Measurements from ENCODE around the gene ZNF18.

ZNF18 gene

DNA sequence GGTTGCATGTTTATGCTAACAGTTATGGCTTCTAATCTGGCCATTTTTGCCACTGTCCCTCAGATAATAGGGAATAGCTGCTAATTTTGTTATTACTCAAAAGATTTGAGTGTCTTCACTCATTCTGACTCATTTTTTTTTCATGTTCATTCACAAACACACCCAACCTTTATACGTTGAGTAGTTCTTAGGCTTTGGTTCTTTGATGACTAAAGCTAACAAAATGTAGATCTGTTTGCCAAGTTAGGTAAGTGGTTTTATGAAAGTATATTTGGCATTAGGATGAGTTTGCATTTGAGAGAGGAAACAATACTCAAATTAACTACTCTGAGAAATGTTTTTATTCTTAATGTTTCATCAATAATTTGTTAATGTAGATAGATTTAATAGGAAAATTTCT is 27.1 kb upstream of the ZNF18 start:
- Histone ChIP-seq H3K27ac (ENCODE audit: low read depth in 2 of 2, low read length in 2 of 2) (no peak overlapping the region), H3K36me3 (ENCODE audit: control insufficient read depth in 2 of 2, insufficient read depth in 2 of 2, low read length in 2 of 2) (peaks cover 0 to 3% of the 10 kb centered on the region in 2 donors), H3K9ac (ENCODE audit: low read depth in 1 of 2, low read length in 2 of 2) (no peak overlapping the region), H3K27me3 (ENCODE audit: control insufficient read depth in 2 of 2, insufficient read depth in 2 of 2, low read length in 2 of 2) (no peaks in the 10 kb centered on the region), H3K4me1 (ENCODE audit: control insufficient read depth in 2 of 2, insufficient read depth in 2 of 2, low read length in 2 of 2) (peaks cover 16 to 19% of the 10 kb centered on the region in 2 donors), H3K9me3 (ENCODE audit: control insufficient read depth in 2 of 2, low read length in 2 of 2) (no peaks in the 10 kb centered on the region), H3K4me3 (ENCODE audit: low read length in 2 of 2) (no peak overlapping the region)

DNA sequence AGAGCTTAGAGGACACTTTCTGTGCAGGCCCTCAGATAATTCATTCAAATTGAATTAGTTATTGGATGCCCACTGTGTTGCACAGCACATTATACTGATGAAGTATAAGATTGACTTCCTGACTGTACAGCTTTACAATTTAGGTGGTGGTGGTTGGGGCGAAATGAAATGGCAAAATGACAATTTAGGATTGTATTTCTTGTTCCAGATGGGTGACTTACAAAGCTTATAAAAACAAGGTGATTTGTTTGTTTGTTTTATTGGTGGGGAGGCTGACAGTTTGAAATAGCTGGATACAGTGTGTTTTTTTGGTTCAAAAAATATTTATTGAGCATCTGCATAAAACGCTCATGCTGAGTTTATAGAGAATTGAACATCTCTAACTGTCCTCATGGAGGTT is 25.0 kb upstream of the ZNF18 start:
- peaks cover 0 to 3% of the 10 kb centered on the region in 2 donors for H3K36me3 ChIP-seq (ENCODE audit: control insufficient read depth in 2 of 2, insufficient read depth in 2 of 2, low read length in 2 of 2)
- no peak overlapping the region for H3K9ac ChIP-seq (ENCODE audit: low read depth in 1 of 2, low read length in 2 of 2)
- H3K27ac ChIP-seq (ENCODE audit: low read depth in 2 of 2, low read length in 2 of 2) = no peak overlapping the region
- peak overlapping the region in 1 of 2 donors; percentile 73 for H3K4me3 ChIP-seq (ENCODE audit: low read length in 2 of 2)
- no peaks in the 10 kb centered on the region for H3K9me3 ChIP-seq (ENCODE audit: control insufficient read depth in 2 of 2, low read length in 2 of 2)
- no peaks in the 10 kb centered on the region for H3K27me3 ChIP-seq (ENCODE audit: control insufficient read depth in 2 of 2, insufficient read depth in 2 of 2, low read length in 2 of 2)
- peaks cover 11 to 15% of the 10 kb centered on the region in 2 donors for H3K4me1 ChIP-seq (ENCODE audit: control insufficient read depth in 2 of 2, insufficient read depth in 2 of 2, low read length in 2 of 2)

DNA sequence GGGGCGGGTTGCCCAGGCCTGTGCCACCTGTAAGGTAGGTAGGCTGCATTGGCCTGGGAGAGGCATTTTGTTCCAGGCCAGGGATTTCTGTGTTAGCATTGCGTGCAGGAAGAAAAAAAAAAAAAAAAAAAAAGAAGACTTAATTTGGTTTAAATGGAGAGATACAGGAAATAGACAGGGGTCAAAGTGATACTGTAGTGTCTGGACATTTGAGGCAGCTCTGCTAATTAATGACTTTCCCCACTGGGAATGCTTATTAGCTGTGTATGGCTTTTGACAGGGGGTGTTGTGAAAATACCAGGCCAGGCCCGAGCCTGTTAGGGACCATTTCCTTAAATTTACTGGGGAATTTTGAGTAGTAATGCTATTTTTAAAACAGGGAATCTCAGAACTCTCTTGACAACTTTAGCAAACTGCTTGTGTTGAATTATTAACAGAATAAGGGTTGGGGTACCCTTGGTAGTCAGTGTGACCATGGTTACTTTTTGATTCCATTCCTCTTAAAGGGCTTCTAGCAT is 24.4 kb upstream of the ZNF18 start:
- Histone ChIP-seq H3K36me3 (ENCODE audit: control insufficient read depth in 2 of 2, insufficient read depth in 2 of 2, low read length in 2 of 2) (peaks cover 0 to 3% of the 10 kb centered on the region in 2 donors), H3K27me3 (ENCODE audit: control insufficient read depth in 2 of 2, insufficient read depth in 2 of 2, low read length in 2 of 2) (no peaks in the 10 kb centered on the region), H3K27ac (ENCODE audit: low read depth in 2 of 2, low read length in 2 of 2) (no peak overlapping the region), H3K9ac (ENCODE audit: low read depth in 1 of 2, low read length in 2 of 2) (peak overlapping the region; percentile 68 to 90), H3K9me3 (ENCODE audit: control insufficient read depth in 2 of 2, low read length in 2 of 2) (no peaks in the 10 kb centered on the region), H3K4me1 (ENCODE audit: control insufficient read depth in 2 of 2, insufficient read depth in 2 of 2, low read length in 2 of 2) (peaks cover 11 to 15% of the 10 kb centered on the region in 2 donors), H3K4me3 (ENCODE audit: low read length in 2 of 2) (peak overlapping the region; percentile 73 to 76)

DNA sequence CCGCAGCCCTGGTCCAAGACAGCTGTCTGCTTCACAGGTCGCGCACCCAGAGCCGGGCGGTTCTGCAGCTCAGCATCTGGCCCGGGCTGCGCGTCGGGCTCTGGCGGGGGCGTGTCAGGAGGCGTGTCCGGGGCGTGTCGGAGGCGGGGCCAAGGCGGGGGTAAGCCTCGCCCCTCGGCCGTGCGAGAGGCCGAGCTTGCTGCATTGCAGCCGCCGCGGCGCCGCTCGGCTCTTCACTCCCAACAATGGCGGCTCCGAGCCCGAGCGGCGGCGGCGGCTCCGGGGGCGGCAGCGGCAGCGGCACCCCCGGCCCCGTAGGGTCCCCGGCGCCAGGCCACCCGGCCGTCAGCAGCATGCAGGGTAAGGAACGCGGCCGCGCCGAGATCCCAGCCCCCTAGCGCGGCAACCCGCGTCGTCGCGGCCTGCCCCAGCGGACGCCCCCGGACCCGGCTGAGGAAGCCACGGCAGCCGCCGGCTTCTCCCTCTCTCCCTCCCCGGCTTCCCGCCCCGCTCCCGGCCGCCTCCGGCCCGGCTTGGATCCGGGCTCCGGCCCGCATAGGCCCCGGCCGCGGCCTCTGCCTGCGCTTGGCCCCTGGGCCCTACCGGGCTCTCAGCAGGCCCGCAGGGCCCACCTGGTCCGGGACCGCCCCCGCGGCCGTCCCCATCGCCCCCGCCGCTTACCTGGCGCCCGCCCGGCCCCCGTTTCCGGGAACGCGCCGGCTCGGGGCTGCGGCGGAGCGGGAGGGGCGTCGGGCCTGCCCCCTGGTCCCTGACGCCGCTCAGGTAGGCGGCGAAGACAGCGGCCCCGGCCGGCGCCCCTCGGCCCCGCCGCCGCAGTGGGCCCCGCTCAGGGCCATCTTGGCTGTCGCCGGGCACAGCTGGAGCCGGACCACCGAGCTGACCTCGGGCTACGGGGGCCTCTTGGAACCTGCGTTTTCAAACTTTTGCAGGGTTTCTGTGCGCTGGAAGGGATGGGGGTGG is 23.7 kb upstream of the ZNF18 start, which contains the start of gene MAP2K4:
Gene MAP2K4, plus strand, starts transcription at position 236 of the 981 bp plus-strand sequence. Its CDS starts 10 bp downstream, at position 246.
- peaks cover 11 to 15% of the 10 kb centered on the region in 2 donors for H3K4me1 ChIP-seq (ENCODE audit: control insufficient read depth in 2 of 2, insufficient read depth in 2 of 2, low read length in 2 of 2)

DNA sequence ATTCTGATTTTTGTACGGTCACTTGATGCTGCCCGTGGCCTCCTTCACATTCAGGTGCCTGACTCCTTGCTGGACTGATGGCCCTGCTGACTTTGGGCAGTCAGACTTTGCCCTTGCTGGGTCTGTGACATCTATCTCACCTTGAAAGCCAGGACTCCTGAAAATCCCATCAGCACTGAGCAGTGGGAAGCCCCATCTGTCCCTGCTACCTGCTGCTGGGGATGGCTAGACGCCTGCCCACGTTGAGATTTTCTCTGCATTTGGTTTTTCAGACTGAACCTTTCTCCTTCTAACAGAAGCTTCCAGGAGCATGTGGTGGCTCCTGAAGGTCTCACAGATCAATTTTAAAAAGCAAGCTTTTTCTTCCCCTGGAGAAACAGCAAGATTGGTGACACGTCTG is 10.2 kb upstream of the ZNF18 start:
- Histone ChIP-seq H3K27ac (ENCODE audit: low read depth in 2 of 2, low read length in 2 of 2) (no peak overlapping the region), H3K27me3 (ENCODE audit: control insufficient read depth in 2 of 2, insufficient read depth in 2 of 2, low read length in 2 of 2) (no peaks in the 10 kb centered on the region), H3K4me1 (ENCODE audit: control insufficient read depth in 2 of 2, insufficient read depth in 2 of 2, low read length in 2 of 2) (no peaks in the 10 kb centered on the region), H3K36me3 (ENCODE audit: control insufficient read depth in 2 of 2, insufficient read depth in 2 of 2, low read length in 2 of 2) (no peaks in the 10 kb centered on the region), H3K9me3 (ENCODE audit: control insufficient read depth in 2 of 2, low read length in 2 of 2) (no peaks in the 10 kb centered on the region), H3K4me3 (ENCODE audit: low read length in 2 of 2) (no peak overlapping the region), H3K9ac (ENCODE audit: low read depth in 1 of 2, low read length in 2 of 2) (no peak overlapping the region)

More for the DNA sequence above, 23.7 kb upstream of the ZNF18 start, which contains the start of gene MAP2K4:
- H3K9me3 ChIP-seq (ENCODE audit: control insufficient read depth in 2 of 2, low read length in 2 of 2) = no peaks in the 10 kb centered on the region
- H3K36me3 ChIP-seq (ENCODE audit: control insufficient read depth in 2 of 2, insufficient read depth in 2 of 2, low read length in 2 of 2) = no peaks in the 10 kb centered on the region
- no peaks in the 10 kb centered on the region for H3K27me3 ChIP-seq (ENCODE audit: control insufficient read depth in 2 of 2, insufficient read depth in 2 of 2, low read length in 2 of 2)
- peak within 1 kb of the TSS; percentile 75 to 90 for H3K9ac ChIP-seq (ENCODE audit: low read depth in 1 of 2, low read length in 2 of 2)
- H3K27ac ChIP-seq (ENCODE audit: low read depth in 2 of 2, low read length in 2 of 2) = peak within 1 kb of the TSS; percentile 84 to 85
- H3K4me3 ChIP-seq (ENCODE audit: low read length in 2 of 2) = peak within 1 kb of the TSS; percentile 73 to 76

DNA sequence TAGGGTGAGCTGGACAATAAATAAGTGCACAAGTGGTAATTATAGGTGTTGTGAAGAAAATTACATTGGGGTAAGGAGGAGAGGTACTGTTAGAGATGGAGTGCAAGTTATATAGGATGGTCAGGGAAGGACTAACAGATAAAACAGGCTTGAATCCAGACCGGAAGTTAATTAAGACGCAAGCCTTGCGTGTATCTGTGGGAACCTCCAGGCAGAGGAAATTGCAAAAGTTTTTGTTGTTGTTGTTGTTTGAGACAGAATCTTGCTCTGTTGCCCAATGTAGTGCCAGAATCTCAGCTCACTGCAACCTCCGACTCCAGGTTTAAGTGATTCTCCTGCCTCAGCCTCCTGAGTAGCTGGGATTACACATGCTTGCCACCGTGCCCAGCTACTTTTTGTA is 2.4 kb upstream of the ZNF18 start:
- Histone ChIP-seq H3K4me1 (ENCODE audit: control insufficient read depth in 2 of 2, insufficient read depth in 2 of 2, low read length in 2 of 2) (peaks cover 0 to 5% of the 10 kb centered on the region in 2 donors), H3K36me3 (ENCODE audit: control insufficient read depth in 2 of 2, insufficient read depth in 2 of 2, low read length in 2 of 2) (no peaks in the 10 kb centered on the region), H3K9ac (ENCODE audit: low read depth in 1 of 2, low read length in 2 of 2) (no peak overlapping the region), H3K27ac (ENCODE audit: low read depth in 2 of 2, low read length in 2 of 2) (no peak overlapping the region), H3K4me3 (ENCODE audit: low read length in 2 of 2) (no peak overlapping the region), H3K9me3 (ENCODE audit: control insufficient read depth in 2 of 2, low read length in 2 of 2) (no peaks in the 10 kb centered on the region), H3K27me3 (ENCODE audit: control insufficient read depth in 2 of 2, insufficient read depth in 2 of 2, low read length in 2 of 2) (no peaks in the 10 kb centered on the region)

DNA sequence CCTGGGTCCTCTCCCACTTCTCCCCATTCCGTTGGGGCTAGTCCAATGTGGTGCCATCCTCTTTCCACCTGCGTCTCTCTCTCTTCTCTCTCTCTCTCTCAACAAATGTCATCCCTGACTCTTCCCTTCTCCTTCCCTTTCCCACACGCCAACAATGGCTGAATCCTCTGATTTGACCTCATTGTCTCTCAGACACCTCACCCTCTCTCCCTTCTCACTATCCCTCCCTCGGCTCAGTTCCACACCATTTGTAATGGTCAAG is 628 bp upstream of the ZNF18 start:
- Histone ChIP-seq H3K4me1 (ENCODE audit: control insufficient read depth in 2 of 2, insufficient read depth in 2 of 2, low read length in 2 of 2) (peaks cover 0 to 5% of the 10 kb centered on the region in 2 donors), H3K9me3 (ENCODE audit: control insufficient read depth in 2 of 2, low read length in 2 of 2) (no peaks in the 10 kb centered on the region), H3K4me3 (ENCODE audit: low read length in 2 of 2) (peak overlapping the region; percentile 95 to 97), H3K36me3 (ENCODE audit: control insufficient read depth in 2 of 2, insufficient read depth in 2 of 2, low read length in 2 of 2) (no peaks in the 10 kb centered on the region), H3K9ac (ENCODE audit: low read depth in 1 of 2, low read length in 2 of 2) (peak overlapping the region; percentile 71 to 82), H3K27ac (ENCODE audit: low read depth in 2 of 2, low read length in 2 of 2) (peak overlapping the region; percentile 88 to 95), H3K27me3 (ENCODE audit: control insufficient read depth in 2 of 2, insufficient read depth in 2 of 2, low read length in 2 of 2) (no peaks in the 10 kb centered on the region)

DNA sequence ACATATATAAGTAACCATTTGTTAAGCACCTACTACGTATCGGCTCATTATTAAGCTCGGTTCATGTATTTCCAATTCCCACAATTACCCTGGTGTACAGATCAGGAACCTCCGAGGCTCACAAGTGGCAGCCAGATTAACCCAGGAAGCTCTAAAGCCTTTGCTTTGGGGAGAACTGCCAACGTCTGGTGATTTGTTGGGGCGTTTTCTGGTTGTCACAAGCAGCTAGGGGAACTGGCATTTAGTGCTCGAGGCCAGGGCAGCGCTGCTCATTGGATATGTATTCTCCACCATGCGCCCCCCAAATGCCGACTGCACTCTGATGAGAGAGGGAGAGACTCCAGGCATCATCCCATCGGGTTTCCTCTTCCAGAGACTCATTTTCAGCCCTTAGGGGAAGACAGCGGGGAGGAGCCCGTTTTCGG is 541 bp downstream of the ZNF18 start:
- Histone ChIP-seq H3K9ac (ENCODE audit: low read depth in 1 of 2, low read length in 2 of 2) (peak overlapping the region; percentile 77 to 97), H3K9me3 (ENCODE audit: control insufficient read depth in 2 of 2, low read length in 2 of 2) (no peaks in the 10 kb centered on the region), H3K36me3 (ENCODE audit: control insufficient read depth in 2 of 2, insufficient read depth in 2 of 2, low read length in 2 of 2) (peaks cover 0 to 2% of the 10 kb centered on the region in 2 donors), H3K27me3 (ENCODE audit: control insufficient read depth in 2 of 2, insufficient read depth in 2 of 2, low read length in 2 of 2) (no peaks in the 10 kb centered on the region), H3K4me1 (ENCODE audit: control insufficient read depth in 2 of 2, insufficient read depth in 2 of 2, low read length in 2 of 2) (peaks cover 0 to 5% of the 10 kb centered on the region in 2 donors), H3K4me3 (ENCODE audit: low read length in 2 of 2) (peak overlapping the region; percentile 95 to 97), H3K27ac (ENCODE audit: low read depth in 2 of 2, low read length in 2 of 2) (peak overlapping the region; percentile 95 to 97)

DNA sequence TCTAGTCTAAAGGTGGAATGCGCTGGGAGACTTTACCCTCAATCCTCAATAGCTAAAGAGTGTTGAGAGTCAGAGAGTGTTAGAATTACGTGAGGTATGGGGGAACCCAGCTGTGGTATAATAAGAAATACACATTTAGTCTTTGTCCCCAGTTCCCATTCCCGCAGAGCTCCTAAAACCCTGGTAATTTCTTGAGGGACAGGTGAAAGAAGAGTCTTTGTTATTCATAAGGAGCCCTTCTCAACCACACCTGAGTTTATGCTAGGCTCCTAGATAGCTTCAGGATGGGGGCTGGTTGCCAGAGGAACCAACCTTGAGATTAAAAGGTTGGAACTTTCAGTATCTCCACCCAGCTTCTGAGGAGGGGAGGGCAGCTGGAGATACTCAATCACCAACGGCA is 5.8 kb downstream of the ZNF18 start:
- Histone ChIP-seq H3K27me3 (ENCODE audit: control insufficient read depth in 2 of 2, insufficient read depth in 2 of 2, low read length in 2 of 2) (no peaks in the 10 kb centered on the region), H3K9ac (ENCODE audit: low read depth in 1 of 2, low read length in 2 of 2) (no peak overlapping the region), H3K27ac (ENCODE audit: low read depth in 2 of 2, low read length in 2 of 2) (no peak overlapping the region), H3K9me3 (ENCODE audit: control insufficient read depth in 2 of 2, low read length in 2 of 2) (no peaks in the 10 kb centered on the region), H3K4me1 (ENCODE audit: control insufficient read depth in 2 of 2, insufficient read depth in 2 of 2, low read length in 2 of 2) (peaks cover 0 to 3% of the 10 kb centered on the region in 2 donors), H3K4me3 (ENCODE audit: low read length in 2 of 2) (no peak overlapping the region), H3K36me3 (ENCODE audit: control insufficient read depth in 2 of 2, insufficient read depth in 2 of 2, low read length in 2 of 2) (peaks cover 3 to 9% of the 10 kb centered on the region in 2 donors)

DNA sequence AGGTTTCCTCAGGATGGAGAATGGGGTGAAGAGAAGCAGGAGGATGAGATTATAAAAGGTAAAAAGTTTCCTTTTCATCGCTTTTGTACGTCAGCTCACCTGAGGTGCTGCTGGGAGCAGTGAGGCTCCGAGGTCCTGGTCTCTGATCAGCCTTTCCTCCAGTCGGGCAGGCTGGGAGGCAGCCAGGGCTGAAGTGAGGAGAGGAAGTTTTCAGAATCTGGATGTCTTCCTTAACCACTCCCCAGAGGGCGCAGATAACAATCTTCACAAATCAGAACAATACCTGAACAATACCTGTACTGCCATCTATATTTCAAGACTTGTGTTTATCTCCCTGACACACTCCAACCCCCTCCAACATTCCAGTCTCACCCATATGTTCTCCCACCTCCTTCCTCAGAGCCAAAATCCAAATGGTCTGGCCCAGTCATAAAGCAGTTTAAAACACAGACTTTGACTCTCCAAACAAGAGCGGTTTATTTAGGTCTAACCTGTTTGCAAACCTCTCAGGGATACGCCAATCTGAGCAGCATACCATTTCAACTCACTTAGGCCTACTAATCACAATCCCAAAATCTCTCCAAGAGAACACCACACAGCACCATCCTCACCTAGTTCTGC is 6.8 kb downstream of the ZNF18 start:
- Histone ChIP-seq H3K27ac (ENCODE audit: low read depth in 2 of 2, low read length in 2 of 2) (no peak overlapping the region), H3K4me1 (ENCODE audit: control insufficient read depth in 2 of 2, insufficient read depth in 2 of 2, low read length in 2 of 2) (peaks cover 0 to 3% of the 10 kb centered on the region in 2 donors), H3K9ac (ENCODE audit: low read depth in 1 of 2, low read length in 2 of 2) (no peak overlapping the region), H3K36me3 (ENCODE audit: control insufficient read depth in 2 of 2, insufficient read depth in 2 of 2, low read length in 2 of 2) (peaks cover 3 to 9% of the 10 kb centered on the region in 2 donors), H3K9me3 (ENCODE audit: control insufficient read depth in 2 of 2, low read length in 2 of 2) (no peaks in the 10 kb centered on the region), H3K4me3 (ENCODE audit: low read length in 2 of 2) (no peak overlapping the region), H3K27me3 (ENCODE audit: control insufficient read depth in 2 of 2, insufficient read depth in 2 of 2, low read length in 2 of 2) (no peaks in the 10 kb centered on the region)
